ENCODE measurements around the gene G0S2. TPM values are rescaled to one million over a fixed set of nuclear protein-coding genes. Genes with fewer than 3 reads are reported as not detected.

G0S2 gene, protein sequence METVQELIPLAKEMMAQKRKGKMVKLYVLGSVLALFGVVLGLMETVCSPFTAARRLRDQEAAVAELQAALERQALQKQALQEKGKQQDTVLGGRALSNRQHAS
- 10 to 100 TPM; 13.3 to 46.4 TPM for total RNA-seq

DNA sequence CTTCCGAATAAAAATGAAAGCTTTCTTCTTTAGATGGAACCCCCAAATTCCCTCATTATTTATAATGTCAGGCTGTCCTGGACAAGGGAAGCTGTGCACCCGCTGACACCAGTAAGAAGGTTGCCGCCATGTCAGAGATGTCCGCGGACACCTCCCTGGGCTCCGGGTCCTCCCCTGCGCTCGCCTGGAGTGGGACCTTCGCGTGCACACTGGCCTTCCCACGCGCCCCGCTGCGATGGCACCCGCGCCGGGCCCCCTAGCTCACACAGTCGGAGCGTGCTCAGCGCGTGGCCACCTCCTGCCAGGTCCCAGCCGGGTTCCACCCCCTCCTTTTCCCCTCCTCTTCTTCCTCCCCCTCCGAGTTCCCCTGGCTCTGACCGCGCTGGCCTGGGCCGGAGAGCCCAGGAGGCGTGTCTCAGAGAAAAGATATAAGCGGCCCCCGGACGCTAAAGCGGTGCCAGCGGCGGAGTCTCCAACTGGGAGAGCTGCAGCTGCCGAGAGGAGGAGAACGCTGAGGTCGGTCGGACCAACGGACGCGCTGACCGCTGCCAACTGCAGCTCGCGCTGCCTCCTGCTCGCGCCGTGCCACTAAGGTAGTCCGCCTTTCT lies at the start of gene G0S2:
Gene G0S2 (plus strand): TSS at position 456 of the 608 bp plus-strand sequence. CDS start 273 bp downstream, outside the sequence.
- H3K4me1 ChIP-seq (replicated peaks): no peaks in the 10 kb centered on the region
- peak; percentile 39 for DNase-seq (ENCODE audit: low spot score)
- H3K9me3 ChIP-seq: no peaks in the 10 kb centered on the region
- H3K36me3 ChIP-seq: no peaks in the 10 kb centered on the region
- WGBS: 3% methylated on average over 37 of the region's 47 CpGs
- intact Hi-C loops (cut with DNase I): no loop called here
- peak; percentile 48 for TF ChIP-seq POLR2A (IDR thresholded peaks at IDR 0.05)
- no peak for TF ChIP-seq POLR2AphosphoS5 (IDR thresholded peaks at IDR 0.05)
- TF ChIP-seq, protein P1, sequence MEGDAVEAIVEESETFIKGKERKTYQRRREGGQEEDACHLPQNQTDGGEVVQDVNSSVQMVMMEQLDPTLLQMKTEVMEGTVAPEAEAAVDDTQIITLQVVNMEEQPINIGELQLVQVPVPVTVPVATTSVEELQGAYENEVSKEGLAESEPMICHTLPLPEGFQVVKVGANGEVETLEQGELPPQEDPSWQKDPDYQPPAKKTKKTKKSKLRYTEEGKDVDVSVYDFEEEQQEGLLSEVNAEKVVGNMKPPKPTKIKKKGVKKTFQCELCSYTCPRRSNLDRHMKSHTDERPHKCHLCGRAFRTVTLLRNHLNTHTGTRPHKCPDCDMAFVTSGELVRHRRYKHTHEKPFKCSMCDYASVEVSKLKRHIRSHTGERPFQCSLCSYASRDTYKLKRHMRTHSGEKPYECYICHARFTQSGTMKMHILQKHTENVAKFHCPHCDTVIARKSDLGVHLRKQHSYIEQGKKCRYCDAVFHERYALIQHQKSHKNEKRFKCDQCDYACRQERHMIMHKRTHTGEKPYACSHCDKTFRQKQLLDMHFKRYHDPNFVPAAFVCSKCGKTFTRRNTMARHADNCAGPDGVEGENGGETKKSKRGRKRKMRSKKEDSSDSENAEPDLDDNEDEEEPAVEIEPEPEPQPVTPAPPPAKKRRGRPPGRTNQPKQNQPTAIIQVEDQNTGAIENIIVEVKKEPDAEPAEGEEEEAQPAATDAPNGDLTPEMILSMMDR (IDR thresholded peaks at IDR 0.05): peak in 1 of 4 experiments; percentile 3
- H3K4me3 ChIP-seq: peak within 1 kb of the TSS; percentile 40
- peak within 1 kb of the TSS; percentile 32 to 35 for H3K27ac ChIP-seq
- no peaks in the 10 kb centered on the region for H3K27me3 ChIP-seq (replicated peaks; ENCODE audit: insufficient read depth)

DNA sequence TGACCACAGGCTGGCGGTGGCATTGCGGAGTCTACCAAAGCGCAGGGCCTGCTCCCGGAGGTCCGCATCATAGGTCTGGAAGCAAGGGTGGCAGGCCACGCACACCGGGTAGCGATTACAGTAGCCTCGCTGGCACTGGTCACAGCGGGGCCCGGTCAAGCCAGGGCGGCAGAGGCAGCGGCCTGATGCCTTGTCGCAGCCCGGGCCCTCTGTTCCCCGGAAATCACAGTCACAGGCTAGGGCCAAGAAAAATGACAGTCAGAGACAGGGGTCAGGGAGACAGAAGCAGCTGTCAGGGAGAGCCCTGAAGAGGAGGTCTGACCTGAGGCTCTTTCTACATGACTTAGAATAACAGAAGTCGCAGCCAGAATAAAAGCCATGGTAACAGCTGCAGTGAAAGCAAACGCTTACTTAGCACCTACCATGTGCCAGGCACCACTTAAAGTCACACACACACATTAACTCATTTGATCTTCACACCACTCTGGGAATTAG lies 49.4 kb upstream of the G0S2 start:
- WGBS: 88% methylated on average over 18 of the region's 18 CpGs
- intact Hi-C loops (cut with DNase I): loop anchor here (5.0 kb wide), 1 partner anchor 49 kb away; no protein-coding TSS in a partner anchor
- TF ChIP-seq POLR2A (IDR thresholded peaks at IDR 0.05) (no peak), POLR2AphosphoS5 (IDR thresholded peaks at IDR 0.05) (no peak)
- TF ChIP-seq, protein P1 (IDR thresholded peaks at IDR 0.05): no peak

DNA sequence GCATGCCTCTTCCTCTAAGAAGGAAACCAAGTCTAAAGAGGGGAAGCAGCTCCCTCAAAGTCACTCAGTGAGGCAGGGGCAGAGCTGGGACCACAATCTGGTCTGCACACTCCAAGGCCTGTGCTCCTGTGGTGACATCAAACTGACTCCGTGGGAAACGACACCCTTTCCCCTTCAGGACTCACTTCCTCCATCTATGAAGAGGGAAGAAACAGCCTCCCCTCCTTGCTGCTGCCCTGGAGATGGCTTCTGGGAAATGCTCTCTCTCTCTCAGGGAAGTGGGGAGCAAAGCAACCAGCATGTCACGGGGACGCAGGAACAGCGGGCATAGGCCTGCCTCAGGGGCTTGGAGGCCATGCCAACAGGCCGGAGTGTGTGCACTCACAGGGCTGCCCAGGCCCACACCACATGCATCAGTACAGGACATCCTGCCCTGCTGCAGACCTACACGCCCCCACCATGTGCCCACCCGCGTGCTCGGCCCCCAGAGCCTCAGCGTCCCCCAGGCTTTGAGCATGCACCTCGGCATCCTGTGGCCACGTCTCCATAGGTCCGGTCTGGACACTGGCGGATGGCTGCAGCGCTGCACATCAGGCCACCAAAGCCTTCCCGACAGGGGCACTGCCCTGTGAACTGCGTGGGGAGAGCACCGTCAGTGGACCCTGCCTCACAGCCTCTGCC lies 48.7 kb upstream of the G0S2 start:
- Histone ChIP-seq H3K27ac (no peak overlapping the region), H3K27me3 (replicated peaks; ENCODE audit: insufficient read depth) (no peaks in the 10 kb centered on the region)
- intact Hi-C loops (cut with DNase I): loop anchor here (5.0 kb wide), 1 partner anchor 49 kb away; no protein-coding TSS in a partner anchor

More for the DNA sequence above, 49.4 kb upstream of the G0S2 start:
- no peaks in the 10 kb centered on the region for H3K9me3 ChIP-seq
- H3K36me3 ChIP-seq: no peaks in the 10 kb centered on the region
- no peak overlapping the region for H3K4me3 ChIP-seq
- H3K27ac ChIP-seq: no peak overlapping the region
- no peaks in the 10 kb centered on the region for H3K27me3 ChIP-seq (replicated peaks; ENCODE audit: insufficient read depth)
- DNase-seq (ENCODE audit: low spot score): no peak
- H3K4me1 ChIP-seq (replicated peaks): no peaks in the 10 kb centered on the region

DNA sequence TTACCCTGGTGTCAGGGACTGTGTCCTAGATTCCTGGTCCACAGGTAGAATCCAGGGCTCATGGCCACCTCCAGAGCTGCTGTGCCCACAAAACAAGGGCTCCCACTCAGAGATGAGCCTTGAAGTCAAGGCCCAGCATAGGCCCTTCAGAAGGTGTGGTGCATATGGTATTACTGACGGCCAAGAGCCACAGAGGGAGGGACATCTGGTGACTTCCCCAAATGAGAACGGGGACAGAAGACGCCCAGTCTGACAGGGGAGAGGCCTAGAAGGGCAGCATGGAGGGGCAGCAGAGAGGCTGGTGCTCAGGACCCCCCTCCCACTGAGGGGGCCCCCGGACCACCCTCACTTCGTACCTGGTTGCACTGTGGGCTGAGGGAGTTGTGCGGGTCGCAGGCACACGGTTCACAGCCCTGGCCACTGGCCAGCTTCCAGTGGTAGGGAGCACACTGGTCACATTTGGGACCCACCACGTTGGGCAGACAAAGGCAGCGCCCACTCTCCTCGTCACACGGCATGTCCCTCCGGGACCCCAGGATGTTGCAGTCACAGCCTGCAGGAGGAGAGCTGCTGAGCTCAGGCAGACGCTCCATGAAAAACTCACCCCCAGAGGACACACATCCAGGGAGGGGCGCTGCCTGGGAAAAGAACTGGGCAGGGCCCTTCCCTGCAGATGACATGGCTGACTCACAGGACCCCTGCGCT lies 48.0 kb upstream of the G0S2 start:
- intact Hi-C loops (cut with DNase I): loop anchor here (5.0 kb wide), 1 partner anchor 50 kb away; no protein-coding TSS in a partner anchor
- Histone ChIP-seq H3K27me3 (replicated peaks; ENCODE audit: insufficient read depth) (no peaks in the 10 kb centered on the region), H3K4me3 (no peak overlapping the region), H3K36me3 (no peaks in the 10 kb centered on the region), H3K9me3 (no peaks in the 10 kb centered on the region), H3K27ac (no peak overlapping the region), H3K4me1 (replicated peaks) (no peaks in the 10 kb centered on the region)
- no peak for DNase-seq (ENCODE audit: low spot score)
- no peak for TF ChIP-seq POLR2AphosphoS5 (IDR thresholded peaks at IDR 0.05)
- TF ChIP-seq, protein P1 (IDR thresholded peaks at IDR 0.05): no peak
- no peak for TF ChIP-seq POLR2A (IDR thresholded peaks at IDR 0.05)
- WGBS: 78% methylated on average over 15 of the region's 16 CpGs

More for the DNA sequence above, 48.7 kb upstream of the G0S2 start:
- TF ChIP-seq POLR2AphosphoS5 (IDR thresholded peaks at IDR 0.05): no peak
- TF ChIP-seq POLR2A (IDR thresholded peaks at IDR 0.05): no peak
- TF ChIP-seq, protein P1 (IDR thresholded peaks at IDR 0.05): no peak
- Histone ChIP-seq H3K4me1 (replicated peaks) (no peaks in the 10 kb centered on the region), H3K4me3 (no peak overlapping the region), H3K36me3 (no peaks in the 10 kb centered on the region), H3K9me3 (no peaks in the 10 kb centered on the region)
- DNase-seq (ENCODE audit: low spot score): no peak
- 88% methylated on average over 14 of the region's 19 CpGs for WGBS

Data from prostate gland (tissue), 2 donors.